ENCODE measurements around the gene SOWAHB. TPM values are rescaled to one million over a fixed set of nuclear protein-coding genes. Genes with fewer than 3 reads are reported as not detected.

Gene SOWAHB, protein sequence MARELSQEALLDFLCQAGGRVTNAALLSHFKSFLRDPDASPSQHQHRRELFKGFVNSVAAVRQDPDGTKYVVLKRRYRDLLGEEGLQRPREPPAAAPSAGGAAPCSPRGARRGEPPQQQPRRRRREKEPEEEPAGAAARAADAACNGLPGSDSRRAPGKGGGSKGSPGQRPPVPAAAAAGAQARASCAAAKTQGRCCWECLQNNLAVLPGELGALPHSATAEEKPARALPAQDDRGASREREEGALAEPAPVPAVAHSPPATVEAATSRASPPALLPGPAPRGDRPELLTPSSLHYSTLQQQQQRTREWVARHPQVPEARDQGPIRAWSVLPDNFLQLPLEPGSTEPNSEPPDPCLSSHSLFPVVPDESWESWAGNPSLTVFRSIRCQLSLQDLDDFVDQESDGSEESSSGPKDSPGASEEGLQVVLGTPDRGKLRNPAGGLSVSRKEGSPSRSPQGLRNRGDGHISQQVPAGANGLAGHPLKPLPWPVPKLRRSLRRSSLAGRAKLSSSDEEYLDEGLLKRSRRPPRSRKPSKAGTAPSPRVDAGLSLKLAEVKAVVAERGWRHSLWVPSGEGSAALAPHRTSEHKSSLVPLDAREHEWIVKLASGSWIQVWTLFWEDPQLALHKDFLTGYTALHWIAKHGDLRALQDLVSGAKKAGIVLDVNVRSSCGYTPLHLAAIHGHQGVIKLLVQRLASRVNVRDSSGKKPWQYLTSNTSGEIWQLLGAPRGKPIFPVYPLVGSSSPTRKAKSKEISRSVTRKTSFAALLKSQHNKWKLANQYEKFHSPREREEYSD
- total RNA-seq = not detected in 2 replicates

DNA sequence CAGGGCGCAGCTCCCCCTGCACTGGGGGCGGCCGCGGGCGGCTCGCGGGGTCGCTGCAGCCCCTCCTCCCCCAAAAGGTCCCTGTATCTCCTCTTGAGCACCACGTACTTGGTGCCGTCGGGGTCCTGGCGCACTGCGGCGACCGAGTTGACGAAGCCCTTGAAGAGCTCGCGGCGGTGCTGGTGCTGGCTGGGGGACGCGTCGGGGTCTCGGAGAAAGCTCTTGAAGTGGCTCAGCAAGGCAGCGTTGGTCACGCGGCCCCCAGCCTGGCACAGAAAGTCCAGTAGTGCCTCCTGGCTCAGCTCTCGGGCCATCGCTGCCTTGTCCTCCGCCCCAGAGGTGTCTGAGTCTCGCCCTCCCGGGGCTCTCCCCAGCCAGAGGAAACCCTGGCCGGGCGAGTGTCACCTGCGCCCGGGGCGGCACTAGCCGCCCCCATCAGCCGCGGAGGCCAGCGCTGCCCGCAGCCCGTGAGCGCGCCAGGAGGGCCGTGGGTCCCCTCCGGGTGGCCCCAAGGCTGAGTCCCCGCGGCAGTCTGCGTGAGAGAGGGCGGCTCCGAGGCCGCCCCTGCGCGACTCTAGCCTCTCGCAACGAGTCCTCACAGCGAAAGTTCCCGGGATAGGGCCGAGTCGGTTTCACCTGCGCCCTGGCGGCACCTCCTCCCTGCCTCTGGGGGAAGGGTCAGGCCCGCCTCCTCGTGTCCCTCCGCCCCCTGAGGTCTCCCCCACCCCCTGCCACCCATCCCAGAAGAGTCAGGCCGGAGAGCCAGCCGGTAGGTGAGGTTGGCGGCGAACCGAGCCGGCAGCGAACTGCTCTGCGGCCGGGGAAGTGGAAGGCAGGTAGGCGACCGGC, at the start of gene SOWAHB:
Gene SOWAHB (minus strand): TSS at position 609 of the 849 bp plus-strand sequence. CDS start 295 bp downstream, at position 314.
- intact Hi-C loops (cut with micrococcal nuclease) = no loop called here
- Mint-ChIP-seq H3K4me1 (ENCODE audit: low read depth) (peaks cover 6% of the 10 kb centered on the region), H3K27ac (no peak within 1 kb of the TSS), H3K27me3 (ENCODE audit: low read depth) (peaks cover 47% of the 10 kb centered on the region), H3K9me3 (no peaks in the 10 kb centered on the region), H3K4me3 (ENCODE audit: low read depth) (peak within 1 kb of the TSS; percentile 34), H3K36me3 (ENCODE audit: low read depth) (no peaks in the 10 kb centered on the region)
- DNase-seq (ENCODE audit: low spot score) = no peak

DNA sequence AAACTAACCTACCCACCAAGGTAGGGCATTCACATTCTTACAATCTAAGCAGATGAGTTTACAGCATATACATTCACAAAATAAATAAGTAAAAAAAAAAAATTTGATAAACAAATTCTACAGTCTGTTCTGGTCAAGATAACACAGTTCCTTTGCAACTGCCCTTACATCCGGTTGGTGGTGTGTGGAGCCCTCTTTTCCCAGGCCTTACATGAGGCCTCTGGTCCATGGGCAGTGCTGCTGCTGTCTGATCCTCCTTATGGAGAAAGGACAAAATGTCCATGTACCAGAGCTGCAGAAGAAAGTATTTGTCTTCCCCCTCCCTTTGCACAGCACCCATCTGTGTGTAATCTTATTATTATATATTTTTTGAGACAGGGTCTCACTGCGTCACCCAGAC, 49.4 kb upstream of the SOWAHB start:
- no peak for DNase-seq (ENCODE audit: low spot score)
- H3K4me3 Mint-ChIP-seq (ENCODE audit: low read depth) = no peak overlapping the region
- H3K36me3 Mint-ChIP-seq (ENCODE audit: low read depth) = no peaks in the 10 kb centered on the region
- no peak overlapping the region for H3K27ac Mint-ChIP-seq
- H3K27me3 Mint-ChIP-seq (ENCODE audit: low read depth) = peaks cover 77% of the 10 kb centered on the region
- intact Hi-C loops (cut with micrococcal nuclease) = no loop called here
- peaks cover 8% of the 10 kb centered on the region for H3K4me1 Mint-ChIP-seq (ENCODE audit: low read depth)
- no peaks in the 10 kb centered on the region for H3K9me3 Mint-ChIP-seq

DNA sequence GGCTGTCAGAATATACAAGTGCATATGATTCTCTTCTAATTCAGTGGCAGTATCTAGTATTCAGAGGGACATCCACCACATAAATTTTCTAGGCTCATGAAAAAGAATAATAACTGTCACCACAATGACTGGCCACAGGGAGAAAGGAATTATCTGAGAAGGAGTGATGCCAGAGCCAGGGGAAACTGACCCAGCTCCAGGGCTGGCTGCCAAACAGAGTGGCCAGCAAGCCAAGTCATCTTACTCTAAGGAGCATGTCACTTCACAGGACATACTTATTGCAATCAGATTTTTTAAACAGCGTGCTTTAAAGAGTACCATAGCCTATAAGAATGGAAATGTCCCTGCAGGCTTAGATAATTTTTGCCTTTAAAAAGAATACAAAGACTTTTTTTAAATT, 45.8 kb upstream of the SOWAHB start:
- Mint-ChIP-seq H3K27ac (no peak overlapping the region), H3K27me3 (ENCODE audit: low read depth) (peaks cover 76% of the 10 kb centered on the region), H3K4me1 (ENCODE audit: low read depth) (peaks cover 3% of the 10 kb centered on the region), H3K9me3 (no peaks in the 10 kb centered on the region), H3K36me3 (ENCODE audit: low read depth) (no peaks in the 10 kb centered on the region), H3K4me3 (ENCODE audit: low read depth) (no peak overlapping the region)
- no peak for DNase-seq (ENCODE audit: low spot score)
- intact Hi-C loops (cut with micrococcal nuclease) = no loop called here

DNA sequence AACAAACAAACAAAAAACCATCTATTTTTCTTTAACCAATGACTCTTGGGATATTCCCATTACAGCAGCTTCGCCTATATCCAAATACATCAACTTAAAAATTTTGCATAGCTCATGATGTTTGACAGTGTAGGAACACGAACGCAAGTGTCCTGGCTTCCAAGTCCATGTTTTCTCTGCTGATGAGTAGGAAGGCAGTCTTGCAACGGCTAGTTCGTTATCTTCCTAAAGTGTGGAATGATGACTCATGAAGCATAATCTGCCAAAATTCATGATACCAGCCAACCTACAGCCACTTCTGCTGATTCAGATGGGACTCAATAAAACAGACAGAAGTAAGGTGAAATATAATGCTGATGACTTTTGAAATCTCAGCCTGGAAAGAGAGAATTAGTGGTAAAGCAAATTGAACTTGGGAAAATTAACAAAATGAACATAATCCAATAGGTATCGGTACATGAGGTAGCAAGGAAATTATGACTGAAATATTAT, 45.2 kb upstream of the SOWAHB start:
- intact Hi-C loops (cut with micrococcal nuclease) = no loop called here
- Mint-ChIP-seq H3K27ac (no peak overlapping the region), H3K9me3 (no peaks in the 10 kb centered on the region), H3K4me3 (ENCODE audit: low read depth) (no peak overlapping the region), H3K36me3 (ENCODE audit: low read depth) (no peaks in the 10 kb centered on the region), H3K27me3 (ENCODE audit: low read depth) (peaks cover 74% of the 10 kb centered on the region), H3K4me1 (ENCODE audit: low read depth) (no peaks in the 10 kb centered on the region)
- DNase-seq (ENCODE audit: low spot score) = no peak

DNA sequence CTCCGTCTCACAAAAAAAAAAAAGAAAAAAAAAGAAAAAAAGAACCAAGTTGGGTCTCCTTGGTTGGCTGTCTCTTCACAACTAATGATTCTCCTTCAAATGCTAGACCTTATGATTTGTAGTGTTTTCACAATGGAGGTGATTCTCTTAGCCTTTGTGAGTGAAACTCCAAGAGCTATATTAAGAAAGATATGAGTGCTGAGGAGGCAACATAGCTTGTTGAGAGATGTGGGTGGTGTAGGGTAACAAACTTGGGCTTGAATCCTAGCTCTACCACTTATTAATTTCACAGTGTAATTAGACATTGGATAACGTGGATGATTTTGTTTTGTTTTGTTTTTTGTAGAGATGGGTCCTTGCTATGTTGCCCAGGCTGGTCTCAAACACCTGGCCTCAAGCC, 41.2 kb upstream of the SOWAHB start:
- H3K27me3 Mint-ChIP-seq (ENCODE audit: low read depth) = peaks cover 59% of the 10 kb centered on the region
- no peak overlapping the region for H3K4me3 Mint-ChIP-seq (ENCODE audit: low read depth)
- intact Hi-C loops (cut with micrococcal nuclease) = no loop called here
- H3K27ac Mint-ChIP-seq = no peak overlapping the region
- DNase-seq (ENCODE audit: low spot score) = no peak
- no peaks in the 10 kb centered on the region for H3K9me3 Mint-ChIP-seq
- no peaks in the 10 kb centered on the region for H3K36me3 Mint-ChIP-seq (ENCODE audit: low read depth)
- H3K4me1 Mint-ChIP-seq (ENCODE audit: low read depth) = no peaks in the 10 kb centered on the region

DNA sequence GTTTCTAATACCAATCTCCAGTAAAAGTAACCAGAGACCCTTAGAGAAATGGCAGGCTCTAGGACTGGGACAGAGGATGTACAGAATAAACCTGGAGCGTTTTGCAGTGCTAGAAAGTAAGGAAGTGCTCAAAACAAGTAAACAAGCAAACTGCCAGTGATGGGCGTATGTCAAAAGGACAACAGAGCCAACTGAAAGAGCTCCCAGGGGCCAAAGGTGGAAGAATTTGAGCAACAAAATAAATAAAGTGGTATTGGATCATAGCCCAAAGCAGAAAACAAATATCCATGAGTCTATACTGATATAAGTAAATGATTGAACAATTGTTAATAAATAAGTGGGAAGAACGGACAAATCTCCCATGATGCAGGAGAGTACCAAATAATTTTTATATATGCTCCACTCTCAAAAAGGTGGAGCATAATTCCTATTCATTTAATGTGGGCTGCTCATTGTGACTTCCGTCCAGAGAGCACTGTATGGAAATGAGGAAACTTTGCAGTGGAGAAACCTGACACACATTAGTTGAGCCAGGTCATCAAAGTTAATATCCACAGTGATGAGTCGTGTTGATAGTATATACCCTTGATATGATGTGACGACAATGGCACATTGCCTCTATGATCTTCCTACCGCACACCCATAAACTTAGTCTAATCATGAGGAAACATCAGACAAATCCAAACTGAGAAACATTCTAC, 33.8 kb upstream of the SOWAHB start:
- Mint-ChIP-seq H3K9me3 (no peaks in the 10 kb centered on the region), H3K27ac (no peak overlapping the region), H3K4me3 (ENCODE audit: low read depth) (no peak overlapping the region), H3K36me3 (ENCODE audit: low read depth) (no peaks in the 10 kb centered on the region), H3K27me3 (ENCODE audit: low read depth) (peaks cover 29% of the 10 kb centered on the region), H3K4me1 (ENCODE audit: low read depth) (no peaks in the 10 kb centered on the region)
- intact Hi-C loops (cut with micrococcal nuclease) = no loop called here
- DNase-seq (ENCODE audit: low spot score) = no peak

DNA sequence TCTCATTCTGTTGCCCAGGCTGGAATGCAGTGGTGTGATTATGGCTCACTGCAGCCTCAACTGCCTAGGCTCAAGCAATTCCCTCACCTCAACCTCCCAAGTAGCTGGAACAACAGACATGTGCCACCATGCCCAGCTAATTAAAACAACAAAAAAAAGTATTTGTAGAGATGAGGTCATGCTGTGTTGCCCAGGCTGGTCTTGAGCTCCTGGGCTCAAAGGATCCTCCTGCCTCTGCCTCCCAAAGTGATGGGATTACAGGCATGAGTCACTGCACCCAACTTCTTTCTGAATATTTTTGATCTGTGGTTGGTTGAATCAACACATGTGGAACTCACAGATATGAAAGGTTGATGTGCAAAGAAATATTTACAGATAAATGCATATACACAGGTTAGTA, 33.1 kb upstream of the SOWAHB start:
- H3K36me3 Mint-ChIP-seq (ENCODE audit: low read depth) = no peaks in the 10 kb centered on the region
- H3K4me1 Mint-ChIP-seq (ENCODE audit: low read depth) = no peaks in the 10 kb centered on the region
- no peak for DNase-seq (ENCODE audit: low spot score)
- intact Hi-C loops (cut with micrococcal nuclease) = no loop called here
- no peaks in the 10 kb centered on the region for H3K9me3 Mint-ChIP-seq
- H3K27me3 Mint-ChIP-seq (ENCODE audit: low read depth) = peaks cover 27% of the 10 kb centered on the region
- H3K27ac Mint-ChIP-seq = no peak overlapping the region
- no peak overlapping the region for H3K4me3 Mint-ChIP-seq (ENCODE audit: low read depth)

DNA sequence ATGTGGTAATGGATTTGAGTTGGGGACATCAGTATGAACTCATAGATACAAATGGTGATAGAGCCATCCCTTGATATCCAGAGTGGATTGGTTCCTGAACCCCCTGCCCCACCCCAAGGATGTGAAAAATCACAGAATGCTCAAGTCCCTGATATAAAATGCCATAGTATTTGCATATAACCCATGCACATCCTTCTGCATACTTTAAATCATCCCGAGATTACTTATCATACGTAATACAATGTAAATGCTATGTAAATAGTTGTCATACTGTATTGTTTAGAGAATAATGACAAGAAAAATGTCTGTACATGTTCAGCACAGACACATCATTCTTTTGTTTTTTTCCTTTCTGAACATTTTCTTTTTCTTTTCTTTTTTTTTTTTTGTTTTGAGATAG, 32.7 kb upstream of the SOWAHB start:
- Mint-ChIP-seq H3K9me3 (no peaks in the 10 kb centered on the region), H3K4me3 (ENCODE audit: low read depth) (no peak overlapping the region), H3K36me3 (ENCODE audit: low read depth) (no peaks in the 10 kb centered on the region), H3K4me1 (ENCODE audit: low read depth) (no peaks in the 10 kb centered on the region), H3K27ac (no peak overlapping the region), H3K27me3 (ENCODE audit: low read depth) (peaks cover 27% of the 10 kb centered on the region)
- intact Hi-C loops (cut with micrococcal nuclease) = no loop called here
- DNase-seq (ENCODE audit: low spot score) = no peak

DNA sequence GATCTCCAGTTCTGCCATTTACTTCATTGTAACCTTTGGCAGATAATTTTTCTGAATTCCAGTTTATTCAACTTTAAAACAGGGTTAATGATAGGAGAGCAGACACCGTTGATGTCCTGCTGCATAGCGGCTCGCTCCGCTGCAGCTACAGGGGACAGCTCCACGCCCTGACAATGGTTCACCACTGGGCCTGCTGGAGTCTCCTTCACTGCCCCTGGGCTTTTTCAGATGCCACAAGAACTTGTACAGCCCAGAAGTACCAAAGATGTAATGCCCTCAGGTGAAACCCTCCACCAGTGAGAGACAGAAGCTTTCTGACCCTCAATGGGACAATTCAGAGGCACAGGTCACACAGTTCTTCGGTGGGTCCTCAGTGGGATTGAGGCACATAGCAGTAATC, 28.9 kb upstream of the SOWAHB start:
- no peaks in the 10 kb centered on the region for H3K9me3 Mint-ChIP-seq
- no peaks in the 10 kb centered on the region for H3K36me3 Mint-ChIP-seq (ENCODE audit: low read depth)
- no peaks in the 10 kb centered on the region for H3K4me1 Mint-ChIP-seq (ENCODE audit: low read depth)
- no peak for DNase-seq (ENCODE audit: low spot score)
- H3K4me3 Mint-ChIP-seq (ENCODE audit: low read depth) = no peak overlapping the region
- peaks cover 27% of the 10 kb centered on the region for H3K27me3 Mint-ChIP-seq (ENCODE audit: low read depth)
- intact Hi-C loops (cut with micrococcal nuclease) = no loop called here
- H3K27ac Mint-ChIP-seq = no peak overlapping the region

DNA sequence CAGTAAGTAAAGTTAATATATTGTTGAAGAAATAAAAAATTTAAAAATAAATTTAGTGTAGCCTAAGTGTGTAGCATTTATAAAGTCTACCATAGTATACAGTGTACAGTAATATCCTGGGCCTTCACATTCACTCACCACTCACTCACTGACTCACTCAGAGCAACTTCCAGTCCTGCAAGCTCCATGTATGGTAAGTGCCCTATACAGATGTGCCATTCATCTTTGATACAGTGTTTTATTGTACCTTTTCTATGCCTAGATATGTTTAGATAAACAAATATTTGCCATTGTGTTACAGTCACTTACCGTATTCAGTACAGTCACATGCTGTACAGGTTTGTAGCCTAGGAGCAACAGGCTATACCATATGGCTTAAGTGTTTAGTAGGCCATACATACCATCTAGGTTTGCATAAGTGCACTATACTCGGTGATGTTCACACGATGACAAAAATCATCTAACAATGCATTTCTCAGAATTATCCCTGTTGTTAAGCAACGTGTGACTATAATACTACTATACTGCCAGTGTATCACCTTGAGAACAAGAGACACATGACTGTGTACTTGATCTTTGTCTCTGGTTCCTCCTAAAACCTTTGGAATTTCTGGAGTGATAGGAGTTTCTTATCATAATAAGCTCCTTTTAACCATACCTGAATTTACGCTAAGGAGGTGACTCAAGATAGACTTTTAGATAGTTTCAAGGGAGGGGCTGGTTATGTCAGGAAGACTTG, 25.8 kb upstream of the SOWAHB start:
- no peak overlapping the region for H3K4me3 Mint-ChIP-seq (ENCODE audit: low read depth)
- H3K9me3 Mint-ChIP-seq = no peaks in the 10 kb centered on the region
- DNase-seq (ENCODE audit: low spot score) = no peak
- peaks cover 17% of the 10 kb centered on the region for H3K27me3 Mint-ChIP-seq (ENCODE audit: low read depth)
- intact Hi-C loops (cut with micrococcal nuclease) = no loop called here
- H3K4me1 Mint-ChIP-seq (ENCODE audit: low read depth) = no peaks in the 10 kb centered on the region
- no peaks in the 10 kb centered on the region for H3K36me3 Mint-ChIP-seq (ENCODE audit: low read depth)
- H3K27ac Mint-ChIP-seq = no peak overlapping the region

DNA sequence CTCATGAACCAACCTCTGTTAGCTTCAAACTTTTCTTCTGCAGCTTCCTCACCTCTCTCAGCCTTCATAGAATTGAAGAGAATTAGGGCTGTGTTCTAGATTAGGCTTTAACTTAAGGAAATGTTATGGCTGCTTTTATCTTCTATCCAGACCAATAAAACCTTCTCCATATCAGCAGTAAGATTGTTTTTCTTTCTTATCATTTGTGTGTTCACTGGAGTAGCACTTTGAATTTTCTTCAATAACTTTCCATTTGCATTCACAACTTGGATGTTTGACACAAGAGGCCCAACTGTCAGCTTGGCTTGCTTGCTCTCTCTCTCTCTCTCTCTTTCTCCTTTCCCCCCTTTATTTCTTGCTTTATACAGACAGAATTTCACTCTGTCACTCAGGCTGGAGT, 22.8 kb upstream of the SOWAHB start:
- intact Hi-C loops (cut with micrococcal nuclease) = no loop called here
- Mint-ChIP-seq H3K27me3 (ENCODE audit: low read depth) (peaks cover 12% of the 10 kb centered on the region), H3K4me3 (ENCODE audit: low read depth) (no peak overlapping the region), H3K27ac (no peak overlapping the region), H3K9me3 (no peaks in the 10 kb centered on the region), H3K4me1 (ENCODE audit: low read depth) (no peaks in the 10 kb centered on the region), H3K36me3 (ENCODE audit: low read depth) (no peaks in the 10 kb centered on the region)
- no peak for DNase-seq (ENCODE audit: low spot score)

DNA sequence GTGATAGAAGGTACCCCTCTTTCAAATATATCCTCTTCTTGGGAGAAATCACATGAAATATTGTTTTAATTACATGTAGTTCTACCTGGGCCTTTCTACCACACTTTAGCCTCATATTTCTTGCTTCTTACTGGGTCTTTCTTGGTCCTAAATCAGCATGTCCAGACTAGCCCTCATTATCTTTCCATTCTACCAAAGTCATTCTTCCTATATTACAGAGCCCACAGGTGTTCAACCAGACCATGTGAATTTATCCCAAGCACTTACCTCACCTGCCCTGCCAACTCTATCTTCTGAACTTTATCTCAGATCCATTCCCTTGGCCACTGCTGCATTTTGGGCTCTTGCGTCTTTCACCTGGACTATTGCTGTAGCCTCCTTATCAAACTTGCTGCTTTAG, 11.8 kb upstream of the SOWAHB start:
- peaks cover 30% of the 10 kb centered on the region for H3K27me3 Mint-ChIP-seq (ENCODE audit: low read depth)
- no peaks in the 10 kb centered on the region for H3K4me1 Mint-ChIP-seq (ENCODE audit: low read depth)
- no peaks in the 10 kb centered on the region for H3K36me3 Mint-ChIP-seq (ENCODE audit: low read depth)
- no peak overlapping the region for H3K27ac Mint-ChIP-seq
- no peak overlapping the region for H3K4me3 Mint-ChIP-seq (ENCODE audit: low read depth)
- no peaks in the 10 kb centered on the region for H3K9me3 Mint-ChIP-seq
- intact Hi-C loops (cut with micrococcal nuclease) = no loop called here
- DNase-seq (ENCODE audit: low spot score) = no peak
